Ramos (cell line): ENCODE results near the gene IGF2BP1.
"Not testable (repeated sequence)": the region's sequence is repeated elsewhere in the genome, so short reads cannot be mapped to it uniquely, and the experiment has no call there.

Experiments used
- in situ Hi-C: fragments of 300-500 bp; cut with MboI; formaldehyde crosslinking; loops from one replicate; pipeline ENCODE4 v1.14.3; 2022; ENCODE audit warnings: low sequenced_read_pairs; ENCODE audit not compliant: unreplicated experiment

Gene IGF2BP1

GRCh38 chr17:49049265-49049664 lies 52.1 kb downstream of the IGF2BP1 start:
- in situ Hi-C loops, result no loop called here

- in situ Hi-C loops, result no loop called here
Measured at GRCh38 chr17:49050611-49051010, 53.4 kb downstream of the IGF2BP1 start.

- in situ Hi-C loops, result no loop called here
Measured at GRCh38 chr17:49051269-49051668, 54.1 kb downstream of the IGF2BP1 start.

GRCh38 chr17:49053171-49053829 lies 56.1 kb downstream of the IGF2BP1 start:
- in situ Hi-C loops, result no loop called here

GRCh38 chr17:49054342-49055092 lies 57.3 kb downstream of the IGF2BP1 start:
- in situ Hi-C loops, result no loop called here

GRCh38 chr17:49055181-49055927 lies 58.2 kb downstream of the IGF2BP1 start:
- in situ Hi-C loops, result no loop called here

- in situ Hi-C loops, result no loop called here
Measured at GRCh38 chr17:49061524-49061943, 64.3 kb downstream of the IGF2BP1 start.

GRCh38 chr17:49063652-49064051 lies 66.5 kb downstream of the IGF2BP1 start:
- in situ Hi-C loops, result no loop called here

GRCh38 chr17:49067163-49067562 lies 70.0 kb downstream of the IGF2BP1 start:
- in situ Hi-C loops, result no loop called here

GRCh38 chr17:49069585-49070273 lies 72.5 kb downstream of the IGF2BP1 start:
- in situ Hi-C loops, result no loop called here

- in situ Hi-C loops, result no loop called here
Measured at GRCh38 chr17:49071106-49071505, 73.9 kb downstream of the IGF2BP1 start.

- in situ Hi-C loops, result no loop called here
Measured at GRCh38 chr17:49074851-49075540, 77.8 kb downstream of the IGF2BP1 start.

GRCh38 chr17:49076573-49077384 lies 79.6 kb downstream of the IGF2BP1 start:
- in situ Hi-C loops, result no loop called here

GRCh38 chr17:49078248-49078647 lies 81.1 kb downstream of the IGF2BP1 start:
- in situ Hi-C loops, result no loop called here

GRCh38 chr17:49079840-49080663 lies 82.9 kb downstream of the IGF2BP1 start:
- in situ Hi-C loops, result no loop called here

- in situ Hi-C loops, result no loop called here
Measured at GRCh38 chr17:49082231-49082630, 85.0 kb downstream of the IGF2BP1 start.

GRCh38 chr17:49085046-49085445 lies 87.9 kb downstream of the IGF2BP1 start:
- in situ Hi-C loops, result not testable (repeated sequence)

GRCh38 chr17:49085565-49086315 lies 88.6 kb downstream of the IGF2BP1 start:
- in situ Hi-C loops, result no loop called here
